Astrocyte (in vitro differentiated cells and primary cell): ENCODE measurements around the gene BRMS1. TPM values are rescaled to one million over a fixed set of nuclear protein-coding genes. Genes with fewer than 3 reads are reported as not detected.

ENCODE experiments used
- DNase-seq: peaks from one replicate; pipeline ENCODE4 v3.0.0-alpha.2; 2010; ENCODE audit warnings: low read depth
- FAIRE-seq: peaks from 2 replicates; lab custom pipeline; 2011; peaks lifted over from hg19 to GRCh38; lab: Jason Lieb, UNC
- H2AFZ ChIP-seq: 2 replicates; pipeline ENCODE4 v1.6.0; 2012; ENCODE audit warnings: low read depth, low read length, inconsistent platforms
- H3K27ac ChIP-seq: 2 replicates; pipeline ENCODE4 v1.5.1; 2011; ENCODE audit warnings: low read depth, low read length, inconsistent platforms
- H3K27me3 ChIP-seq: 2 replicates; pipeline ENCODE4 v1.6.0; 2011; ENCODE audit warnings: low read length, inconsistent platforms; ENCODE audit not compliant: insufficient read depth
- H3K36me3 ChIP-seq: 2 replicates; pipeline ENCODE4 v1.5.1; 2011; ENCODE audit warnings: low read length, inconsistent platforms; ENCODE audit not compliant: insufficient read depth
- H3K4me1 ChIP-seq: 2 replicates; pipeline ENCODE4 v1.5.1; 2011; ENCODE audit warnings: low read length, inconsistent platforms; ENCODE audit not compliant: insufficient read depth
- H3K4me2 ChIP-seq: 2 replicates; pipeline ENCODE4 v1.6.0; 2012; ENCODE audit warnings: low read length, inconsistent platforms
- H3K4me3 ChIP-seq: 2 replicates; pipeline ENCODE4 v1.5.1; 2011; ENCODE audit warnings: low read depth, mild to moderate bottlenecking, low read length, inconsistent platforms; ENCODE audit not compliant: insufficient read depth
- H3K79me2 ChIP-seq: 2 replicates; pipeline ENCODE4 v1.6.0; 2012; ENCODE audit warnings: mild to moderate bottlenecking, low read length, inconsistent platforms; ENCODE audit not compliant: insufficient read depth
- H3K9ac ChIP-seq: 2 replicates; pipeline ENCODE4 v1.6.0; 2012; ENCODE audit warnings: mild to moderate bottlenecking, low read length, inconsistent platforms
- H3K9me3 ChIP-seq: 2 replicates; pipeline ENCODE4 v1.5.1; 2012; ENCODE audit warnings: low read depth, mild to moderate bottlenecking, low read length, inconsistent platforms; ENCODE audit not compliant: insufficient read depth
- H4K20me1 ChIP-seq: 2 replicates; pipeline ENCODE4 v1.6.0; 2012; ENCODE audit warnings: low read length, inconsistent platforms; ENCODE audit not compliant: insufficient read depth
- H3K27ac Mint-ChIP-seq: one replicate; pipeline ENCODE4 v1.8.0; 2021; ENCODE audit warnings: mild to moderate bottlenecking, mixed read lengths; ENCODE audit not compliant: unreplicated experiment
- H3K27me3 Mint-ChIP-seq: one replicate; pipeline ENCODE4 v1.8.0; 2021; ENCODE audit warnings: low read depth, mixed read lengths; ENCODE audit not compliant: unreplicated experiment
- H3K36me3 Mint-ChIP-seq: one replicate; pipeline ENCODE4 v1.8.0; 2021; ENCODE audit warnings: low read depth, mixed read lengths; ENCODE audit not compliant: unreplicated experiment
- H3K4me1 Mint-ChIP-seq: one replicate; pipeline ENCODE4 v1.8.0; 2021; ENCODE audit warnings: low read depth, mixed read lengths; ENCODE audit not compliant: unreplicated experiment
- H3K4me3 Mint-ChIP-seq: one replicate; pipeline ENCODE4 v1.8.0; 2021; ENCODE audit warnings: mild to moderate bottlenecking, moderate library complexity, mixed read lengths; ENCODE audit not compliant: unreplicated experiment
- H3K9me3 Mint-ChIP-seq: one replicate; pipeline ENCODE4 v1.8.0; 2021; ENCODE audit warnings: mild to moderate bottlenecking, mixed read lengths; ENCODE audit not compliant: unreplicated experiment
- EZH2 ChIP-seq: IDR thresholded peaks from 2 replicates; pipeline ENCODE4 v1.6.1; 2012; ENCODE audit warnings: mild to moderate bottlenecking, low read length, inconsistent platforms; ENCODE audit not compliant: insufficient read depth
- total RNA-seq: library from RNA; stranded (reverse); gene quantifications from 2 replicates; pipeline ENCODE4 v1.2.1, GENCODE V29; 2021
- TF ChIP-seq, protein P1 (sequence below): IDR thresholded peaks from 2 replicates; pipeline ENCODE4 v1.5.1; 2011; ENCODE audit warnings: low read depth, mild to moderate bottlenecking, inconsistent platforms, low read length, moderate library complexity; ENCODE audit not compliant: insufficient read depth

The BRMS1 gene
- total RNA-seq, 1 donor from 2014 or later, result 47.8 TPM

DNA sequence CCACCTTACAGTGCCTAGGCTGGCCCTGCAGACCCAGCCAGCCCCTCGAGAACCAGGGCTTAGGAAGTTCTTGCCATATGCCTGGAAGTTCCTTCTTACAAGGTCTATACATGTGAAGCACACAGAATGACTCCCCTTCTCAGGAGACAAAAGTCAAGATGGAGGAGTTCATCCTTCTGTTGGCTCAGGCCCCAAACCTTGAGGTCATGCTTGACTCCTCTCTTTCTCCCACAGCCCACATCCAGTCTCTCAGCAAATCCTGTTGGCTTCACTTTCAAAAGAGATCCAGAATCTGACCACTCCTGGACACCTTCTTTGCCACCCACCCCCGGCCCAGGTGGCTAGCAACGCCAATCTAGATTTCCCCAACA lies 26.3 kb downstream of the BRMS1 start:
- no peak overlapping the region for H3K27ac Mint-ChIP-seq

DNA sequence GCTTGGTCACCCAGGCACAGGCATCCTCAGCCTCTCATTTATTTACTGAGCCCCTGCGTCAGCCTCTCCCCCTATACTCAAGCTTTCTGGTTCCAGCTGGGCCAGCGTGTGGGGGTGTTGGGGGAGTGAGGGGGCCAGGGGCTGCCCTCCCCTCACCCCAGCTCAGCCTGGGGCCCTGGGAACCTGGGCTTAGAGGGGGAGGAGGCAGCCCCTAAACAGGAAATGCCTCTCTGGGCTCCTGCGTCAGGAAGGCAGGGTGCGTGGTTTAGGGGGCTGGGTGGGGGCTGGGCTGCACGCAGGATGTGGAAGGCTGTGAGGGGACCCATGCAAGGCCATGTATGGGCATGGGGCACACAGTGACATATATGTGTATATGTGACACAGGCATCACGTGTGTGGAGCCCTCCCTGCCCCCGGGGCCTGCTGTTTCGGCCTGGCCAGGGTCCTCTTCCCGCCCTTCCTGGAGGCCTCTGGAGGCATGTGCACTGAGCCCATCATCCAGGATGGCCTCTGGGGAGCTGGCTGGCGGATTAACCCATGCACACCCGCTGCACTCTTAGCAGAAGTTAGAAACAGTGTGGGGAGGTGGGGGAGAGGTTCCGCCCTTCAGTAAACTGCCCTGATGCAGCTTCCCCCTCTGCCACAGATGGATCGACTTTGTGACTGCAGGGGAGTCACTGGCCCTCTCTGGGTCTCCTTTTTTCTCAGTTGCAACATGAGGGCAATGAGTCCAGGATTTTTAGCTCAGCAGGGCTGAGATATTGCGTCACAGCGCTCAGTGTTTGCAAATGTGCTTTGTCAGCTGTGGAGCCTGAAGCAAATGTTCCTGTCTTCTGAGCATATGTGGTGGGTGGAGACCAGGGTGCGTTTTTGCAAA lies 26.9 kb downstream of the BRMS1 start:
- Histone ChIP-seq H4K20me1 (peaks cover 15% of the 10 kb centered on the region), H3K9me3 (no peaks in the 10 kb centered on the region), H3K4me2 (peak overlapping the region; percentile 81), H3K36me3 (no peaks in the 10 kb centered on the region), H3K9ac (peak overlapping the region; percentile 80), H3K27ac (peak overlapping the region; percentile 84), H3K79me2 (peaks cover 32% of the 10 kb centered on the region), H3K4me3 (no peak overlapping the region), H3K27me3 (no peaks in the 10 kb centered on the region), H3K4me1 (peaks cover 44% of the 10 kb centered on the region), H2AFZ (peak overlapping the region; percentile 64)
- Mint-ChIP-seq H3K27me3 (peaks cover 2% of the 10 kb centered on the region), H3K4me1 (peaks cover 32% of the 10 kb centered on the region), H3K9me3 (peaks cover 16% of the 10 kb centered on the region), H3K27ac (peak overlapping the region; percentile 88), H3K36me3 (peaks cover 8% of the 10 kb centered on the region), H3K4me3 (no peak overlapping the region)
- DNase-seq (no peak), FAIRE-seq (no peak)
- TF ChIP-seq, protein P1, sequence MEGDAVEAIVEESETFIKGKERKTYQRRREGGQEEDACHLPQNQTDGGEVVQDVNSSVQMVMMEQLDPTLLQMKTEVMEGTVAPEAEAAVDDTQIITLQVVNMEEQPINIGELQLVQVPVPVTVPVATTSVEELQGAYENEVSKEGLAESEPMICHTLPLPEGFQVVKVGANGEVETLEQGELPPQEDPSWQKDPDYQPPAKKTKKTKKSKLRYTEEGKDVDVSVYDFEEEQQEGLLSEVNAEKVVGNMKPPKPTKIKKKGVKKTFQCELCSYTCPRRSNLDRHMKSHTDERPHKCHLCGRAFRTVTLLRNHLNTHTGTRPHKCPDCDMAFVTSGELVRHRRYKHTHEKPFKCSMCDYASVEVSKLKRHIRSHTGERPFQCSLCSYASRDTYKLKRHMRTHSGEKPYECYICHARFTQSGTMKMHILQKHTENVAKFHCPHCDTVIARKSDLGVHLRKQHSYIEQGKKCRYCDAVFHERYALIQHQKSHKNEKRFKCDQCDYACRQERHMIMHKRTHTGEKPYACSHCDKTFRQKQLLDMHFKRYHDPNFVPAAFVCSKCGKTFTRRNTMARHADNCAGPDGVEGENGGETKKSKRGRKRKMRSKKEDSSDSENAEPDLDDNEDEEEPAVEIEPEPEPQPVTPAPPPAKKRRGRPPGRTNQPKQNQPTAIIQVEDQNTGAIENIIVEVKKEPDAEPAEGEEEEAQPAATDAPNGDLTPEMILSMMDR, result no peak
- no peak for TF ChIP-seq EZH2

More for the DNA sequence above, 26.3 kb downstream of the BRMS1 start:
- Histone ChIP-seq H3K9ac (no peak overlapping the region), H3K36me3 (no peaks in the 10 kb centered on the region), H2AFZ (peak overlapping the region; percentile 28), H3K27me3 (no peaks in the 10 kb centered on the region), H3K9me3 (no peaks in the 10 kb centered on the region), H4K20me1 (peaks cover 15% of the 10 kb centered on the region), H3K27ac (peak overlapping the region; percentile 84), H3K79me2 (peaks cover 32% of the 10 kb centered on the region), H3K4me2 (no peak overlapping the region), H3K4me3 (no peak overlapping the region), H3K4me1 (peaks cover 38% of the 10 kb centered on the region)
- Mint-ChIP-seq H3K4me1 (peaks cover 34% of the 10 kb centered on the region), H3K27me3 (peaks cover 2% of the 10 kb centered on the region), H3K4me3 (peak overlapping the region; percentile 42), H3K36me3 (peaks cover 8% of the 10 kb centered on the region), H3K9me3 (peaks cover 16% of the 10 kb centered on the region)
- TF ChIP-seq EZH2, result no peak
- TF ChIP-seq, protein P1, result no peak
- no peak for DNase-seq
- no peak for FAIRE-seq

DNA sequence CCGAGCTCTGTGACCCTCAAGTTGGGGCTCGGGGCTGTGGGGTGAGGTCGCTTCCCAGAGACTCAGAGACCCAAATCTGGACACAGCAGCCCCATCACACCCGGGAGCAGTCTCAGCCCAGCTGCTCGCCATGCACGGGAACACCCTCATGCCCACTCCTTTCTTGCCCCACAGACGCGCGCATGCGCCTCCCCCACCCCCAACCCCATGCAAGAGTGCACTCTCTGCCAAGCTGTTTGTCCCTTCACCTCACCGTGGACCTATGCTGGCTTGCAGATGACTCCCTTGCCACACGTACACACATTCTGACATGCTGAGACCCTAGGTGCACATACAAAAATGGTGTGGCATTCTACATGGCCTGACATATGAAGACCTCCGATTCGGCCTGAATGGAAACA lies 27.6 kb downstream of the BRMS1 start:
- H2AFZ ChIP-seq, result peak overlapping the region; percentile 64
- peaks cover 16% of the 10 kb centered on the region for H3K9me3 Mint-ChIP-seq
- H3K9ac ChIP-seq, result peak overlapping the region; percentile 80
- H3K36me3 ChIP-seq, result no peaks in the 10 kb centered on the region
- peaks cover 8% of the 10 kb centered on the region for H3K36me3 Mint-ChIP-seq
- peaks cover 32% of the 10 kb centered on the region for H3K79me2 ChIP-seq
- peak overlapping the region; percentile 88 for H3K27ac Mint-ChIP-seq
- H3K4me2 ChIP-seq, result peak overlapping the region; percentile 81
- H3K4me3 ChIP-seq, result no peak overlapping the region
- peak overlapping the region; percentile 84 for H3K27ac ChIP-seq
- peak overlapping the region; percentile 64 for H3K4me3 Mint-ChIP-seq
- H3K4me1 ChIP-seq, result peaks cover 46% of the 10 kb centered on the region
- peaks cover 32% of the 10 kb centered on the region for H3K4me1 Mint-ChIP-seq
- no peaks in the 10 kb centered on the region for H3K9me3 ChIP-seq
- FAIRE-seq (no peak), DNase-seq (no peak)
- H3K27me3 ChIP-seq, result no peaks in the 10 kb centered on the region
- TF ChIP-seq, protein P1, result no peak
- TF ChIP-seq EZH2, result no peak
- H4K20me1 ChIP-seq, result peaks cover 15% of the 10 kb centered on the region
- H3K27me3 Mint-ChIP-seq, result peaks cover 2% of the 10 kb centered on the region
